Stimulated activated CD4-positive, alpha-beta T cell treated with anti-CD3 and anti-CD28 coated beads, Interleukin-4, amount 100 ng/mL, for 1 hour (primary cell): ENCODE measurements around the gene OTOP2.
A peak's percentile ranks its signal among the peaks of the same experiment; 100 is the strongest.

ENCODE experiments used
- DNase-seq: peaks from one replicate; pipeline ENCODE4 v3.0.0-alpha.2; 2020

Gene OTOP2

GRCh38 chr17:74924250-74924948 is at the start of gene OTOP2:
Gene OTOP2 (plus strand): TSS chr17:74924273. CDS start chr17:74924633, 360 bp downstream.
- peak; percentile 21 for DNase-seq

- no peak for DNase-seq
These were observed 49.4 kb upstream of the OTOP2 start for GRCh38 chr17:74874615-74875037.

- DNase-seq: no peak
These were observed 48.7 kb upstream of the OTOP2 start for GRCh38 chr17:74875155-74875976.

- no peak for DNase-seq
These were observed 48.0 kb upstream of the OTOP2 start for GRCh38 chr17:74875977-74876593.

- no peak for DNase-seq
These were observed 46.2 kb upstream of the OTOP2 start for GRCh38 chr17:74877592-74878548.

- DNase-seq: no peak
These were observed 45.4 kb upstream of the OTOP2 start for GRCh38 chr17:74878658-74879057.

GRCh38 chr17:74879308-74879707 is 44.8 kb upstream of the OTOP2 start:
- no peak for DNase-seq

GRCh38 chr17:74881073-74881472 is 43.0 kb upstream of the OTOP2 start:
- DNase-seq: no peak

- DNase-seq: no peak
These were observed 41.4 kb upstream of the OTOP2 start for GRCh38 chr17:74882517-74883240.

- no peak for DNase-seq
These were observed 40.8 kb upstream of the OTOP2 start for GRCh38 chr17:74883241-74883745.

GRCh38 chr17:74888469-74888868 is 35.6 kb upstream of the OTOP2 start:
- DNase-seq: no peak

- DNase-seq: no peak
These were observed 33.5 kb upstream of the OTOP2 start for GRCh38 chr17:74890554-74890953.

- no peak for DNase-seq
These were observed 31.8 kb upstream of the OTOP2 start for GRCh38 chr17:74892013-74892841.

- DNase-seq: peak; percentile 15
These were observed 30.8 kb upstream of the OTOP2 start, which contains the start of gene FADS6 for GRCh38 chr17:74892974-74893911. Gene FADS6 (minus strand): TSS chr17:74893633. CDS start chr17:74893595, 38 bp downstream.

- DNase-seq: no peak
These were observed 30.0 kb upstream of the OTOP2 start for GRCh38 chr17:74893936-74894671.

GRCh38 chr17:74898376-74898946 is 25.6 kb upstream of the OTOP2 start:
- no peak for DNase-seq

GRCh38 chr17:74900208-74900607 is 23.9 kb upstream of the OTOP2 start:
- DNase-seq: no peak
